Activated T-helper 2 cell treated with anti-CD3 and anti-CD28 coated beads, Interferon-gamma antibody, Interleukin-2, Interleukin-4, amounts not matched to agents 10 μg/mL and 5 μg/mL and 100 μg/mL, durations not matched to agents 14 hours and 24 hours and 36 hours (primary cell): ENCODE data around the gene PNLIPRP3. TPM values are rescaled to one million over a fixed set of nuclear protein-coding genes. Genes with fewer than 3 reads are reported as not detected.
"Not testable (repeated sequence)": the region's sequence is repeated elsewhere in the genome, so short reads cannot be mapped to it uniquely, and the experiment has no call there.

ENCODE experiments used
- DNase-seq: peaks from one replicate; pipeline ENCODE4 v3.0.0; 2021; ENCODE audit warnings: low spot score
- H3K27ac Mint-ChIP-seq: one replicate; pipeline ENCODE4 v1.8.0; 2021; ENCODE audit warnings: mixed read lengths
- H3K27me3 Mint-ChIP-seq: one replicate; pipeline ENCODE4 v1.8.0; 2021; ENCODE audit warnings: low read depth, mixed read lengths
- H3K36me3 Mint-ChIP-seq: one replicate; pipeline ENCODE4 v1.8.0; 2021; ENCODE audit warnings: low read depth, mixed read lengths
- H3K4me1 Mint-ChIP-seq: one replicate; pipeline ENCODE4 v1.8.0; 2021; ENCODE audit warnings: low read depth, mixed read lengths
- H3K4me3 Mint-ChIP-seq: one replicate; pipeline ENCODE4 v1.8.0; 2021; ENCODE audit warnings: low read depth, mild to moderate bottlenecking, moderate library complexity, mixed read lengths
- H3K9me3 Mint-ChIP-seq: one replicate; pipeline ENCODE4 v1.8.0; 2021; ENCODE audit warnings: mixed read lengths
- intact Hi-C: fragments of 100-400 bp; cut with micrococcal nuclease; formaldehyde crosslinking; loops from one replicate; pipeline ENCODE4 v1.15.1; 2023
- total RNA-seq: library from RNA; stranded (reverse); gene quantifications from 2 replicates; pipeline ENCODE4 v1.2.3, GENCODE V29; 2022

Gene PNLIPRP3
- total RNA-seq, result not detected in 2 replicates

DNA sequence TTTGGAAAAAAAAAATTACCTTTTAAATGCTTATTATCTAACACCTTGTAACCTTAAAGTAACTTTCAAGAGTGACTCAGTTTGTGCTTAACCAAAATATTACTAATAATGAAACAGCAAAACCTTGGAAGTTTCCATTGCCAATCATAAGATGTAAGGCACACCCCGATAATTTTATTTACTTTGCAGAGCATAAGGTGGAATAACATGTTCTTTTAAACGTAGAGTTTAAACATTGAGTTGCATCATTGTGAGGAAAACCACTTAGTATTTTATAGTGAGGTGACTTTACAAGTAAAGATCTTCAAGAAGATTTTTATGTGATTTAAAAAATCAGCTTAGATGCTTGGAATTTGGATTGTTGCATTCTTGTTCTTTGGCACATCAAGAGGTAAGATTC lies at the start of gene PNLIPRP3:
TSS of gene PNLIPRP3 (plus strand) at position 177 of the 400 bp plus-strand sequence. CDS start at position 343, 166 bp downstream.
- H3K4me3 Mint-ChIP-seq, result no peak within 1 kb of the TSS
- intact Hi-C loops, result no loop called here
- no peak within 1 kb of the TSS for H3K27ac Mint-ChIP-seq
- no peak for DNase-seq
- no peaks in the 10 kb centered on the region for H3K27me3 Mint-ChIP-seq
- H3K9me3 Mint-ChIP-seq, result no peaks in the 10 kb centered on the region
- H3K4me1 Mint-ChIP-seq, result no peaks in the 10 kb centered on the region
- H3K36me3 Mint-ChIP-seq, result no peaks in the 10 kb centered on the region

DNA sequence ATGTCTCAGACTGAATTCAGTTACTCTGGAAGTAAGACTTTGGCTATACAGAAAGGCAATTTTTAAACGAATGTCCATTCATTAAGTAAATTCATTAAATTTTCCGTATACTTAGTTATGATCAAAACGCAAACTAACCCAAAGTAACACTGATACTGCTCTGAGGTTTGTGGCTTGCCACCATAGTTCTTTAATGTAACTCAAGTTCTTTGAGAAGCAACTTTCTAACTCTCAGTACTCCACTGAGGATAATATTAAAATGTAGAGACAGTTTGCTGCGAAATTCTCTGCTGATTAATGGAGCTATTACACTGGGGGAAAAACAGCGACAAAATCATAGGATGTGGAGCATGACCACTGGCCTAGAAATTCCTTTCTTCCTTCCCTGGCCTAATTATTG lies 45.4 kb upstream of the PNLIPRP3 start:
- no peaks in the 10 kb centered on the region for H3K4me1 Mint-ChIP-seq
- H3K9me3 Mint-ChIP-seq, result no peaks in the 10 kb centered on the region
- intact Hi-C loops, result loop anchor here (10.0 kb wide), 2 partner anchors 587 to 1207 kb away; no protein-coding TSS in a partner anchor
- no peak overlapping the region for H3K4me3 Mint-ChIP-seq
- no peak overlapping the region for H3K27ac Mint-ChIP-seq
- H3K27me3 Mint-ChIP-seq, result no peaks in the 10 kb centered on the region
- no peaks in the 10 kb centered on the region for H3K36me3 Mint-ChIP-seq
- DNase-seq, result no peak

DNA sequence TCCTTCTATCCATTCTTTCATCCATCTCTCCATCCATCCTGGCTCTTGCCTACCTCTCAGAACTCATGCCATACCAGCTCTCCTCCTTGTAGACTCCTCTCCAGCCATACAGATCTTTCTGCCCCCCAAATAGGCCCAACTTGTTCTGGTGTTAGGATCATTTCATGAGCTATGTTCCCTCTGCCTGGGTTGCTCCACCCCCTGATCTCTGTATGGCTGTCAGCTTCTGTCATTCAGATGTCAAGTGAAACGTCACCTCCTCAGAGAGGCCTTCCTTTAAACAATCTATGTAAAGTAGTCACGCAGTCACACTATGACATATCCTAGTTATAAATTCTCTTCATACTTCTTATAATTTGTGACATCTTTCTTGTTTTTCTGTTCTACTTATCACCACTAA lies 42.3 kb upstream of the PNLIPRP3 start:
- no peak overlapping the region for H3K27ac Mint-ChIP-seq
- H3K27me3 Mint-ChIP-seq, result no peaks in the 10 kb centered on the region
- H3K9me3 Mint-ChIP-seq, result no peaks in the 10 kb centered on the region
- no peaks in the 10 kb centered on the region for H3K36me3 Mint-ChIP-seq
- intact Hi-C loops, result loop anchor here (5.0 to 10.0 kb wide), 3 partner anchors 591 to 1211 kb away; no protein-coding TSS in a partner anchor
- no peak overlapping the region for H3K4me3 Mint-ChIP-seq
- no peak for DNase-seq
- H3K4me1 Mint-ChIP-seq, result no peaks in the 10 kb centered on the region

DNA sequence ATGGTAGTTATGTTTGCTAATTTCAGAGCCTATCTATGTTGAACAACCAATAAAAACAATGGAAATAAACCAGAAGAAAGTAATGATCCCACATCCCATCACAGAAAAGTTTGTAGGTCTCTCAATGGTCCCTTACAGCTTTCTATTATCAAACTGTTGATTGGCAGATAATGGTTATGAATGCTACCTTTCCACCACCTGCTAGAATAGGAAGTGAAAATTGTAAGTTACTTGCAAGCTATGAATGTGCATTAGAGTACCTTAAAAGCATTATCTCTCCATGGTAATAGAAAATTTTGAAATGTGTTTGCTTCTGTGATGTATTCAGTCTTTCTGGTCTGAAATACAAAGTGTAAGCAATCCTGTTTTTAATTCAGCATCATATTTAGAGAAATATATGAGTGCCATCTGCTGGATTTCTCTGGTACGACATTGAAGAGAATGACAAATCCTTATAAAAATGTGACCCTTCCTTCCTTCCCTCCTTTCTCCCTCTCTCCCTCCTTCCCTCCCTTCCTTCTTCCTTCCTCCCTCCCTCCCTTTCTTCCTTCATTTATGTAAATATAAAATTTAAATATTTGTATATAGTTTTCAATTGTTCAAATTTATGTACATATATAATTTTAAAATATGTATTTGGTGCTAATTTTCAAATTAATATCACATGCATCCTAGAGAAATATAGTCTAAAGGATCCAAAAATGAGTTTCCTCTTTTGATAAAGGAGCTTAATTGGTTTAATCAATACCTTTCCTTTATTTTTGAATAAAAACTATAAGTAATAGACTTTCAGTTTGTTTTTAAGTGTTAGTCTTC lies 41.4 kb upstream of the PNLIPRP3 start:
- Mint-ChIP-seq H3K27me3 (no peaks in the 10 kb centered on the region), H3K4me1 (no peaks in the 10 kb centered on the region), H3K27ac (no peak overlapping the region), H3K9me3 (no peaks in the 10 kb centered on the region), H3K4me3 (no peak overlapping the region), H3K36me3 (no peaks in the 10 kb centered on the region)
- intact Hi-C loops, result loop anchor here (2.0 to 10.0 kb wide), 4 partner anchors 591 to 1211 kb away; no protein-coding TSS in a partner anchor
- no peak for DNase-seq

DNA sequence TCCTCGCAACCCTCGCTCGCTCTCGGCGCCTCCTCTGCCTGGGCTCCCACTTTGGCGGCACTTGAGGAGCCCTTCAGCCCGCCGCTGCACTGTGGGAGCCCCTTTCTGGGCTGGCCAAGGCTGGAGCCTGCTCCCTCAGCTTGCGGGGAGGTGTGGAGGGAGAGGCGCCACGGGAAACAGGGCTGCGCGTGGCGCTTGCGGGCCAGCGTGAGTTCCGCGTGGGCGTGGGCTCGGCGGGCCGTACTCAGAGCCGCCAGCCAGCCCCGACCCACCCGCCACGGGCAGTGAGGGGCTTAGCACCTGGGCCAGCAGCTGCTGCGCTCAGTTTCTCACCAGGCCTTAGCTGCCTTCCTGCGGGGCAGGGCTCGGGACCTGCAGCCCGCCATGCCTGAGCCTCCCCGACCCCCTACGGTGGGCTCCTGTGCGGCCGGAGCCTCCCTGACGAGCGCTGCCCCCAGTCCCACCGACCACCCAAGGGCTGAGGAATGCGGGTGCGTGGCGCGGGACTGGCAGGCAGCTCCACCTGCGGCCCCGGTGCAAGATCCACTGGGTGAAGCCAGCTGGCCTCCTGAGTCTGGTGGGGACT lies 34.3 kb upstream of the PNLIPRP3 start:
- H3K36me3 Mint-ChIP-seq, intact Hi-C loops, H3K27ac Mint-ChIP-seq, H3K4me1 Mint-ChIP-seq, H3K9me3 Mint-ChIP-seq, H3K4me3 Mint-ChIP-seq, DNase-seq, H3K27me3 Mint-ChIP-seq: not testable (repeated sequence)

DNA sequence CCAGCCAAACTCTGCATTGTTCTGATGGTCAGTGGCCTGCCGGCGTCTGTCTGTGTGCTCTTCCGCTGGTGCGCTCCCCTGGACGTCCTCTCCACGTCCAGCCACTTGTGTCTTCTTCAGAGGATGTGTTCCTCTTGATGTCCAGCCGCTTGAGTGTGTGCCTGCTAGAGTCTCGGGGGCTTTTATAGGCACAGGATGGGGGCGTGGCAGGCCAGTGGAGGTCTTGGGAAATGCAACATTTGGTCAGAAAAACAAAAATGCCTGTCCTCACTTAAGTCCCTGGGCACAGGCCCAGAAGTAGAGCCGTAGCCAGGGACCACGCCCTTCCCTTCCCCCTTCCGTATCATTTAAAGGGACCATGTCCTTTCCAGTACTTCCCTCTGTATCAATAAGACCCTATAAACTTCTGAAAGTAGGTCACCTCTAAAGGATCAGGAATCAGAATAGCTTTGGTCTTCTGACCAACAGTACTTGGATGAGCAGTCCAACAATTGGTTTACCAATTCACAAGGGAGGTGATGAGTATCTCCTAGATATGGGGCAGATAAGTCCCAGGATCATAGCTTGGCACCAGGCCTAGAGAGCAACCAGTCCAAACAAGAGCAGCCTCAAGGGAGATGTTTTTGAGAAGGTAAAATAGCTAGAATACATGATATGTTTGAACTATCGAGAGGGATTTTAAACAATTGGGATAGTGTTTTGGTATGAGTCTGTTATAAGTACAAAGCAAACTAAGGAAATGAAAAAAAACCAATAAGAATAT lies 32.2 kb upstream of the PNLIPRP3 start:
- H3K4me3 Mint-ChIP-seq, result no peak overlapping the region
- H3K36me3 Mint-ChIP-seq, result no peaks in the 10 kb centered on the region
- no peak for DNase-seq
- intact Hi-C loops, result no loop called here
- H3K27me3 Mint-ChIP-seq, result no peaks in the 10 kb centered on the region
- no peaks in the 10 kb centered on the region for H3K9me3 Mint-ChIP-seq
- no peak overlapping the region for H3K27ac Mint-ChIP-seq
- H3K4me1 Mint-ChIP-seq, result no peaks in the 10 kb centered on the region

DNA sequence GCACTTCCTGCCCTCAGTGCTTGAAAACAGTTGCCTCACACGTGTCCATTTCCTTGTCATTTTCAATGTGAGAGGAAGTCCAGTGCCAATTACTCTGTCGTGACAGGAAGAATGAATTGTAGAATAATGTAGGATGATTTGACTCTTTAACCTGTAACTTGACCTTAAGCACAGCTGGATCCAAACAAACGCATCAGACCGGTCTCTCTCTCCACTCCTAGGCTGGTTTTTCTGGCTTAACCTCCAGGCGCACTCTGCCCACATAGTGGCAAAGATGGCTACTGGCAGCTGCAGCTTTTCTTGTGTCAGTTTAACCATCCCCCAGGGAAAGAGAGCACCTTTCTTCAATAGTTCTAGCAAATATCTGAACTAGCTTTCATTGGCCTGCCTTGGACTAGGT lies 29.4 kb upstream of the PNLIPRP3 start:
- no peaks in the 10 kb centered on the region for H3K4me1 Mint-ChIP-seq
- intact Hi-C loops, result no loop called here
- H3K36me3 Mint-ChIP-seq, result no peaks in the 10 kb centered on the region
- no peak overlapping the region for H3K27ac Mint-ChIP-seq
- H3K9me3 Mint-ChIP-seq, result no peaks in the 10 kb centered on the region
- no peaks in the 10 kb centered on the region for H3K27me3 Mint-ChIP-seq
- no peak overlapping the region for H3K4me3 Mint-ChIP-seq
- no peak for DNase-seq

DNA sequence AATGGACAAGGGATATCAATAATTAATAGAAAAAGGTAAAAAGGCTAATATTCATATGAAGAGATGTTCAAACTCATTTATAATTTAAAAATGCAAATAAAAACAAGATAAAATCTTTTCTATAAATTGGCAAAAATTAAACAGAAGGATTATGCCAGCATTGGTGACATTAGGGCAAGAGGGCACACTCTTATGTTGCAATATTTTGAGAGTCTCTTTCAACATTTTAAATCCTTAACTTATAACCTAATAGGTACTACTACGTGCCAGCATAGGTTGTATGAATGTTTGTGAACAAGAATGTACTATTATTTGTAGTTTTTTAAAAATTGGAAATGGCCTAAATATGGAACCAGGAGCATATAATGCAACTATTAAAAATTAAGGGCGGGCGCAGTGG lies 24.8 kb upstream of the PNLIPRP3 start:
- H3K36me3 Mint-ChIP-seq, result no peaks in the 10 kb centered on the region
- intact Hi-C loops, result no loop called here
- DNase-seq, result no peak
- no peak overlapping the region for H3K4me3 Mint-ChIP-seq
- no peaks in the 10 kb centered on the region for H3K4me1 Mint-ChIP-seq
- H3K27ac Mint-ChIP-seq, result no peak overlapping the region
- H3K27me3 Mint-ChIP-seq, result no peaks in the 10 kb centered on the region
- no peaks in the 10 kb centered on the region for H3K9me3 Mint-ChIP-seq

DNA sequence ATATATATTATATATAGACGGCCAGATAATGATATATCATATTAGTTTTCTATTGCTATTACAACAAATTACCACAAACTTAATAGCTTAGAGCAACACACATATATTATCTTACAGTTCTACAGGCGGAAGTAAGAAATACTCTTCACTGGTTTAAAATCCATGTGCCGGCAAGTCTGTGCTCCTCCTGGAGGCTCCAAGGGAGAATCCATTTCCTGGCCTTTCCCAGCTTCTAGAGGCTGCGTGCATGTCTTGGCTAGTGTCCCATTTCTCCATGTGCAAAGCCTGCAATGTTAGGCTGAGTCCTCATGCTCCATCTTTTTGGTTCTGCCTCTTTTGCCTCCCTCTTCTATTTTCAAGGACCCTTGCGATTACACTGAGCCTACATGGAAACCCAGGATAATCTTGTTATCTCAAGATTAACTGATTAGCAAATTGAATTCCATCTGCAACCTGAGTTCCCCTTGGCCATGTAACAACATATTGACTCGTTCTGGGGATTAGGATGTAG lies 23.9 kb upstream of the PNLIPRP3 start:
- no peaks in the 10 kb centered on the region for H3K36me3 Mint-ChIP-seq
- intact Hi-C loops, result no loop called here

DNA sequence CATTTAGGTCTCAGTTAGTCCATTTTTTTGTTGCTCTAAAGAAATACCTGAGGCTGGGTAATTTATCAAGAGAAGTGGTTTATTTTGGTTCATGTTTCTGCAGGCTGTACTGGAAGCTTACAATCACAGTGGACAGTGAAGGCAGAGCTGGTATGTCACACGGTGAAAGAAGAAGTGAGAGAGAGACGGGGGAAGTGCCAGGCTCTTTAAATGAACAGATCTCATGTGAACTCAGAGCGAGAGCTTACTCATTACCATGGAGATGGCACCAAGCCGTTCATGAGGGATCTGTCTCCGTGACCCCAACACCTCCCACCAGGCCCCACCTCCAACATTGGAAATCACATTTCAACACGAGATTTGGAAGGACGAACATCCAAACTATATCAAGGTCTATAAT lies 18.9 kb upstream of the PNLIPRP3 start:
- H3K27ac Mint-ChIP-seq, result no peak overlapping the region
- DNase-seq, result no peak
- H3K4me3 Mint-ChIP-seq, result no peak overlapping the region
- H3K4me1 Mint-ChIP-seq, result no peaks in the 10 kb centered on the region
- no peaks in the 10 kb centered on the region for H3K36me3 Mint-ChIP-seq
- H3K27me3 Mint-ChIP-seq, result no peaks in the 10 kb centered on the region
- no peaks in the 10 kb centered on the region for H3K9me3 Mint-ChIP-seq
- intact Hi-C loops, result no loop called here

More for the DNA sequence above, 23.9 kb upstream of the PNLIPRP3 start:
- no peak overlapping the region for H3K4me3 Mint-ChIP-seq
- H3K4me1 Mint-ChIP-seq, result no peaks in the 10 kb centered on the region
- DNase-seq, result no peak
- H3K27ac Mint-ChIP-seq, result no peak overlapping the region
- no peaks in the 10 kb centered on the region for H3K9me3 Mint-ChIP-seq
- no peaks in the 10 kb centered on the region for H3K27me3 Mint-ChIP-seq

DNA sequence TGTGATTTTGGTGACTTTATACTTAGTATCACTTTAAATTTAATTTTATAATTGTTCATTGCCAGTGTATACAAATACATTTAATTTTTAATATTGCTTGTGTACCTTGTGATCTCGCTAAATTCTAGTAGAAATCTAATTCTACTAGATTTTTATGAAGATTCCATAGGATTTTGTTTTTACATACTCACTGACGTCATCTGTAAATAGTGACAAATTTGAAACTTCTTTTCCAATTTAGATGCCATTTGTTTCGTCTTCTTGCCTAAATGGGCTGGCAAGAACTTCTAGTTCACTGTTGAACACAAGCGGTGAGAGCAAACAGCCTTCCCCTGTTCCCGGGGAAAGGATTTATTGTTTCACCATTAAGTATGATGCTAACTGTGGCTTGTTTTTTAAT lies 17.3 kb upstream of the PNLIPRP3 start:
- H3K4me1 Mint-ChIP-seq, result no peaks in the 10 kb centered on the region
- H3K27me3 Mint-ChIP-seq, result no peaks in the 10 kb centered on the region
- H3K9me3 Mint-ChIP-seq, result no peaks in the 10 kb centered on the region
- no peak overlapping the region for H3K27ac Mint-ChIP-seq
- intact Hi-C loops, result no loop called here
- no peak overlapping the region for H3K4me3 Mint-ChIP-seq
- H3K36me3 Mint-ChIP-seq, result no peaks in the 10 kb centered on the region
- no peak for DNase-seq

DNA sequence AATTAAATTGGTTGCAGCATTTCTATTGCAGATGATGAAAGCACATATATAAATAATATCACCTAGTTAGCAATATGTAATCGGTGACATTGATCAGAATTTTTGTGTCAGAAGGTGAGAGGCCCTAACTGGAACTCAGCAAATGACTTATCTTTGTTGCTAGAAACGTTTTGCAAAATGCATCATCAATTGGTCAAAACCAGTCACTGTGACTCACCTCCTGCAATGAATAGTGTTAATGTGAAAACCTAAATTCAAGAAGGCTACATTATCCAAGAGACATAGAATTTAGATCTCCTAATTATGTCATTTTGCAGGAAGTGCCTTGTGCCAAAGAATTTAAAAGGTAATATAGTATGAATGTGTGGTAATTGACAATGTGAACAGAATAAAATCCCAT lies 9.8 kb upstream of the PNLIPRP3 start:
- H3K36me3 Mint-ChIP-seq, result no peaks in the 10 kb centered on the region
- DNase-seq, result no peak
- H3K9me3 Mint-ChIP-seq, result no peaks in the 10 kb centered on the region
- intact Hi-C loops, result no loop called here
- no peak overlapping the region for H3K4me3 Mint-ChIP-seq
- H3K27me3 Mint-ChIP-seq, result no peaks in the 10 kb centered on the region
- H3K4me1 Mint-ChIP-seq, result no peaks in the 10 kb centered on the region
- H3K27ac Mint-ChIP-seq, result no peak overlapping the region

DNA sequence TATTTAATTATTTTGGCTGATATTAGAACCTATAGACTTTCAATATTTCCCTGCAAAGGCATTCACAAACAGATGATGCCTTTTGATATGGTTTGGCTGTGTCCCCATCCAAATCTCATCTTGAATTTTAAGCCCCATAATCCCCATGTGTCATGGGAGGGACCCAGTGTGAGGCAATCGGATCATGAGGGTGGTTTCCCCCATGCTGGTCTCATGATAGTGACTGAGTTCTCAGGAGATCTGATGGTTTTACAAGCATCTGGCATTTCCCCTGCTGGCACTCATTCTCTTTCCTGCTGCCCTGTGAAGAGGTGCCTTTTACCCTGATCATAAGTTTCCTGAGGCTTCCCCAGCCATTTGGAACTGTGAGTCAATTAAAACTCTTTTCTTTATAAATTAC lies 9.3 kb upstream of the PNLIPRP3 start:
- no peaks in the 10 kb centered on the region for H3K36me3 Mint-ChIP-seq
- H3K27me3 Mint-ChIP-seq, result no peaks in the 10 kb centered on the region
- DNase-seq, result no peak
- no peaks in the 10 kb centered on the region for H3K9me3 Mint-ChIP-seq
- intact Hi-C loops, result no loop called here
- no peak overlapping the region for H3K4me3 Mint-ChIP-seq
- no peak overlapping the region for H3K27ac Mint-ChIP-seq
- H3K4me1 Mint-ChIP-seq, result no peaks in the 10 kb centered on the region
